ENCODE data around the gene PRR5L. TPM values are rescaled to one million over a fixed set of nuclear protein-coding genes. Genes with fewer than 3 reads are reported as not detected.

PRR5L gene
- total and polyA plus RNA-seq, 9 of the 15 experiments (the other 6 are each of a cell fraction or from before 2014, with no cell fraction given), result 0.11 to 0.60 (median 0.36) TPM; not detected in 2

- CTCF ChIA-PET (ENCODE audit: low intra/inter-chr PET ratio), result no interaction called here
- BruUV-seq (replicated peaks), result no TSS peak
- ATAC-seq (no peak), DNase-seq (ENCODE audit: extremely low read depth in 1 of 4, low spot score in 3 of 4) (no peak), FAIRE-seq (no peak)
- H3K9me3 ChIP-seq (replicated peaks; ENCODE audit: control insufficient read depth, insufficient read depth, low read depth, low read length), result no peaks in the 10 kb centered on the region
- H4K20me1 ChIP-seq (replicated peaks; ENCODE audit: control insufficient read depth, insufficient read depth, low read length), result no peaks in the 10 kb centered on the region; the same call in 1 of the 2 replicates
- no peak overlapping the region for H3K4me3 ChIP-seq
- H3K27ac ChIP-seq (ENCODE audit: extremely low read depth, low read depth, low read length), result no peak overlapping the region
- no peaks in the 10 kb centered on the region for H3K4me1 ChIP-seq (replicated peaks in 1 of 2; ENCODE audit: control insufficient read depth in 2 of 2, insufficient read depth in 2 of 2, low read length in 2 of 2)
- TF ChIP-seq CEBPG (CRISPR knock-in tag; IDR thresholded peaks at IDR 0.05) (no peak), CEBPG (tag; conservative IDR thresholded peaks at IDR 0.05 in 1 of 2, IDR thresholded peaks at IDR 0.05 in 1 of 2) (no peak), ZFX (CRISPR knock-in tag; IDR thresholded peaks at IDR 0.05) (no peak), ZNF407 (IDR thresholded peaks at IDR 0.05; ENCODE audit: low read depth) (no peak), HES1 (IDR thresholded peaks at IDR 0.05; ENCODE audit: low read depth) (no peak), PRDM10 (IDR thresholded peaks at IDR 0.05; ENCODE audit: partially characterized antibody) (no peak), L3MBTL2 (IDR thresholded peaks at IDR 0.05) (no peak)
- no peaks in the 10 kb centered on the region for H3K36me3 ChIP-seq (ENCODE audit: control insufficient read depth, insufficient read depth, low read length)
- POLR2A ChIA-PET, result interaction anchor here (1.3 kb wide), 1 partner anchor 10 kb away, joined by 3 read pairs; no protein-coding TSS in a partner anchor
- H3K9me1 ChIP-seq (ENCODE audit: control insufficient read depth, insufficient read depth, low read length), result peaks cover 2% of the 10 kb centered on the region
- no peaks in the 10 kb centered on the region; a peak in 2 of 5 replicates for H3K27me3 ChIP-seq (ENCODE audit: control insufficient read depth in 2 of 2, insufficient read depth in 2 of 2, low read length in 2 of 2)
- 6% methylated on average over 8 of the region's 8 CpGs for WGBS (ENCODE audit: insufficient coverage, low coverage, missing lambda C conversion rate)
- intact Hi-C loops (cut with micrococcal nuclease) (loop anchor here (5.0 kb wide), 1 partner anchor 781 kb away; no protein-coding TSS in a partner anchor), in situ Hi-C loops (cut with MboI) (loop anchor here (10.0 kb wide), 3 partner anchors 234 to 794 kb away; no protein-coding TSS in a partner anchor)
- no peak overlapping the region for H2AFZ ChIP-seq (ENCODE audit: low read depth, low read length)
- no peak overlapping the region for H3K4me2 ChIP-seq (ENCODE audit: insufficient read depth, low read length)
- H3K79me2 ChIP-seq (ENCODE audit: control insufficient read depth, insufficient read depth, low read length), result no peaks in the 10 kb centered on the region
- H3K9ac ChIP-seq (ENCODE audit: insufficient read depth in 1 of 2, low read depth in 2 of 2, low read length in 2 of 2), result no peak overlapping the region
Observed at GRCh38 chr11:36268337-36268985, 27.6 kb upstream of the PRR5L start.

All from K562 (cell line).